ENCODE measurements around the gene DPP6. TPM values are rescaled to one million over a fixed set of nuclear protein-coding genes. Genes with fewer than 3 reads are reported as not detected.

The DPP6 gene
- total and polyA plus RNA-seq, 11 donors, result 0.05 to 2.9 (median 0.11) TPM; not detected in 3

GRCh38 chr7:154482863-154483262, 430.7 kb downstream of the DPP6 start:
- Histone ChIP-seq H3K27me3 (no peaks in the 10 kb centered on the region), H3K4me1 (no peaks in the 10 kb centered on the region), H3K27ac (no peak overlapping the region), H3K9me3 (no peaks in the 10 kb centered on the region), H3K4me3 (no peak overlapping the region), H3K36me3 (no peaks in the 10 kb centered on the region)
- TF ChIP-seq CTCF (IDR thresholded peaks at IDR 0.05), result no peak
- no peak for TF ChIP-seq POLR2A (IDR thresholded peaks at IDR 0.05)
- ATAC-seq, result no peak
- WGBS, 4 donors, result 81 to 86% (median 83%) methylated on average over 11 of the region's 11 CpGs
- intact Hi-C loops (cut with DNase I), result no loop called here
- DNase-seq, result no peak

GRCh38 chr7:154484406-154484805, 432.2 kb downstream of the DPP6 start:
- no peak for ATAC-seq
- Histone ChIP-seq H3K4me3 (no peak overlapping the region), H3K9me3 (no peaks in the 10 kb centered on the region), H3K27me3 (no peaks in the 10 kb centered on the region), H3K27ac (no peak overlapping the region), H3K36me3 (no peaks in the 10 kb centered on the region), H3K4me1 (no peaks in the 10 kb centered on the region)
- 38 to 40% (median 40%) methylated on average over 7 of the region's 7 CpGs for WGBS, 4 donors
- intact Hi-C loops (cut with DNase I), result no loop called here
- DNase-seq, result no peak
- TF ChIP-seq CTCF (IDR thresholded peaks at IDR 0.05), result no peak
- TF ChIP-seq POLR2A (IDR thresholded peaks at IDR 0.05), result no peak

DNA sequence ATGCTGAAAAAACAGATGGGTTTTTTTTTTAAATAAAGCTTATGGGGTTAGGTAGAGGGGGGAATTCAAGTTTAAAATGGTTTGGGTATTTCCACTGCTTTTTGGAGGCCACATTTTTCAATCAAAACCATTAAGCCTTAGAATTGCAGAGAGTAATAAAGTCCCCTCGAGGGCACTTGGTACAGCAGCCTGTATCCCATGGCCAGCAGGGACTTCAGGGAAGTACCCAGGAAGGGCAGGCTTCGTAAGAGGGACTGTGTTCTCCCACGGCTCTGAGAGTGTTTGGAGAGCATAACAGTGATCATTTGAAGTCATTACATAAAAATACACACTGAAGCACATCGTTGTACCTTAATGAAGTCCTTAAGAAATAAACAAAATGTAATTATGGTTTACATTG, 432.7 kb downstream of the DPP6 start:
- H3K9me3 ChIP-seq, result no peaks in the 10 kb centered on the region
- no peaks in the 10 kb centered on the region for H3K36me3 ChIP-seq
- no peaks in the 10 kb centered on the region for H3K27me3 ChIP-seq
- no peak overlapping the region for H3K27ac ChIP-seq
- ATAC-seq, result no peak
- H3K4me3 ChIP-seq, result no peak overlapping the region
- TF ChIP-seq CTCF (IDR thresholded peaks at IDR 0.05) (no peak), POLR2A (IDR thresholded peaks at IDR 0.05) (no peak)
- DNase-seq, result no peak
- H3K4me1 ChIP-seq, result no peaks in the 10 kb centered on the region
- intact Hi-C loops (cut with DNase I), result no loop called here
- WGBS, 4 donors, result 44 to 53% (median 47%) methylated on average over 4 of the region's 4 CpGs

- no peak for ATAC-seq
Observed at GRCh38 chr7:154489897-154490296, 437.7 kb downstream of the DPP6 start.

More at GRCh38 chr7:154489897-154490296, 437.7 kb downstream of the DPP6 start:
- Histone ChIP-seq H3K4me3 (no peak overlapping the region), H3K27me3 (peaks cover 0 to 5% (median 0%) of the 10 kb centered on the region in 9 donors), H3K27ac (no peak overlapping the region), H3K36me3 (no peaks in the 10 kb centered on the region), H3K4me1 (no peaks in the 10 kb centered on the region), H3K9me3 (no peaks in the 10 kb centered on the region)
- intact Hi-C loops (cut with DNase I), result no loop called here
- WGBS, 4 donors, result 77 to 85% (median 80%) methylated on average over 4 of the region's 4 CpGs
- TF ChIP-seq CTCF (IDR thresholded peaks at IDR 0.05) (no peak), POLR2A (IDR thresholded peaks at IDR 0.05) (no peak)
- DNase-seq, result no peak

Measured in heart left ventricle (tissue), 16 donors.